Femur (tissue), 1 donor: Measurements from ENCODE around the gene PDCD2.
A peak's percentile ranks its signal among the peaks of the same experiment; 100 is the strongest.
"Not testable (repeated sequence)": the region's sequence is repeated elsewhere in the genome, so short reads cannot be mapped to it uniquely, and the experiment has no call there.

Source experiments
- DNase-seq: peaks from one replicate; pipeline ENCODE4 v3.0.0-alpha.2; 2017

PDCD2 gene

GRCh38 chr6:170584181-170584953, at the start of gene PDCD2:
PDCD2 (minus strand) TSS chr6:170584637; CDS start chr6:170584581, 56 bp downstream.
- peak; percentile 95 for DNase-seq

- DNase-seq: not testable (repeated sequence)
These were observed 31.6 kb upstream of the PDCD2 start for GRCh38 chr6:170616020-170616554.

- DNase-seq: not testable (repeated sequence)
These were observed 27.9 kb upstream of the PDCD2 start for GRCh38 chr6:170612256-170612804.

GRCh38 chr6:170609225-170609624, 24.8 kb upstream of the PDCD2 start:
- DNase-seq: not testable (repeated sequence)

GRCh38 chr6:170605574-170606259, 21.3 kb upstream of the PDCD2 start:
- DNase-seq: no peak

GRCh38 chr6:170597278-170597677, 12.8 kb upstream of the PDCD2 start:
- DNase-seq: no peak

GRCh38 chr6:170596426-170596825, 12.0 kb upstream of the PDCD2 start:
- DNase-seq: no peak

GRCh38 chr6:170590725-170591124, 6.3 kb upstream of the PDCD2 start:
- no peak for DNase-seq

GRCh38 chr6:170584954-170585498, 589 bp upstream of the PDCD2 start:
- DNase-seq: no peak

GRCh38 chr6:170583756-170584180, 669 bp downstream of the PDCD2 start:
- no peak for DNase-seq

- DNase-seq: no peak
These were observed 5.5 kb downstream of the PDCD2 start for GRCh38 chr6:170578909-170579308.

- no peak for DNase-seq
These were observed 9.2 kb downstream of the PDCD2 start for GRCh38 chr6:170575250-170575649.

- DNase-seq: no peak
These were observed 11.6 kb downstream of the PDCD2 start for GRCh38 chr6:170572704-170573466.

GRCh38 chr6:170564936-170565530, 19.4 kb downstream of the PDCD2 start:
- no peak for DNase-seq

GRCh38 chr6:170561555-170561954, 22.9 kb downstream of the PDCD2 start:
- DNase-seq: no peak

GRCh38 chr6:170555305-170555704, 29.1 kb downstream of the PDCD2 start:
- DNase-seq: no peak

- DNase-seq: no peak
These were observed 29.7 kb downstream of the PDCD2 start for GRCh38 chr6:170554796-170555137.

GRCh38 chr6:170554013-170554795, 30.2 kb downstream of the PDCD2 start, which contains the start of gene TBP:
TBP (plus strand) TSS chr6:170554369; CDS start chr6:170557030, 2,661 bp downstream.
- peak; percentile 99 for DNase-seq

- no peak for DNase-seq
These were observed 30.9 kb downstream of the PDCD2 start for GRCh38 chr6:170553534-170554012.

GRCh38 chr6:170552765-170553533, 31.5 kb downstream of the PDCD2 start, which contains the start of gene PSMB1:
PSMB1 (minus strand) TSS chr6:170553307; CDS start chr6:170553242, 65 bp downstream.
- peak; percentile 97 for DNase-seq
